Left hindlimb (tissue), 1 donor: ENCODE measurements around the gene KCNG2.

Source experiments
- DNase-seq: peaks from one replicate; pipeline ENCODE4 v3.0.0-alpha.2; 2018

KCNG2 gene

DNA sequence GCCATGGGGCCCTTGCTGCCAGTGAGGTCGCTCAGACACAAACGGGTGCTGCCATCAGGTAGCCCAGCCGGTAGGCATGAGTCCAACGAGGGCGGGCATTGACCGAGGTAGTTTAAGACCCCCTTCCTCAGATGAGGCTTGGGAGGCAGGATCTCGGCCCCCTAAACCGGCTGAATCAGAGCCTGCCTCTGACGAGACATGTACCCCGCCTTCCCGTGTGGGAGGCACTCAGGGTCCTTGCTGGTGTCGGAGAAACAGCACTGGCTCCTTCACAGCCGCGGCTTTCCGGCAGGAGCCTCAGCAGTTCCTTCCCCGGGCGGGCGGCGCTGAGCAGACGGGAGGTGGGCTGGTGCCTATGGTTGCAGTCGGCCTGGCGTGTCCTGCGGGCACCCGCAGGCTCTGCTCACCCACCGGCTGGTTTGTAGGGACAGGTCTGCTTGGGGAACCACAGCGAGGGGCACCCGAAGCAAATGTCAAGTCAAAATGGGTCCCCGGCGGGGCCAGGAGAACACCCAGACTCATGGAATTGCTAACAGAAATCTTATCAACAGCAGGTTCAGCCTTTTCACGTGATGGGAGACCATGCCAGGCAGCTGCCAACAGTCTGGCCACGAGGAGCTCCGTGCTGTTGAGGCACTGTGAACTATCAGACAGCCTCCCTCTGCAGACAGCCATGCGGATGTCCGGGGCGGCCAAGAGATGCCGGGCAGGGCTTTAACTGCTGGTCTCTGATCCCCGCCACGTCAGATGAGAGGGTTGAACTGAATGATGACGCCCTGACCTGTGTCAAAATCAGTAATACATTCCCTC lies 2.8 kb downstream of the KCNG2 start:
- no peak for DNase-seq

GRCh38 chr18:79801217-79801616 lies 3.5 kb downstream of the KCNG2 start:
- peak; percentile 27 for DNase-seq

DNA sequence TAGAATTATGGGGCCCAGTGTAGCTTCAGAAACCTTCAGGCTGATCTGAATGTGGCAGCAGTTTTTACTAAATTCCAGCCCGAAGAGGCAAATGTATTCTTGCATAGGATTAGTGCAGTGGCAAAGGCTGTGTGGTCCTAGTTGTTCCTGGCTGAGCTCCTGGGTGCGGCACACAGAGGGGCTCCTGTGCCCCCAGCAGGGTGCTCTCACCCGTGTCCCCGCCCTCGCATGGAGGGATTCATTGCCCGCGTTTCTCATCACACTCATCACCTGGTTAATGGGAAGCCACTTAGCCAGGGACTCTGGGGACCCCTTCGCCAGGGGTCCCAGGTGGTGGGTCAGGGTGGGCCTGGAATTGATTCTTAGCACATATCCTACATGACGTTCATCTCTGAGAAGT lies 3.9 kb downstream of the KCNG2 start:
- DNase-seq = peak; percentile 3

- no peak for DNase-seq
Observed at GRCh38 chr18:79802298-79802697, 4.6 kb downstream of the KCNG2 start.

- no peak for DNase-seq
Observed at GRCh38 chr18:79803611-79804051, 5.9 kb downstream of the KCNG2 start.

DNA sequence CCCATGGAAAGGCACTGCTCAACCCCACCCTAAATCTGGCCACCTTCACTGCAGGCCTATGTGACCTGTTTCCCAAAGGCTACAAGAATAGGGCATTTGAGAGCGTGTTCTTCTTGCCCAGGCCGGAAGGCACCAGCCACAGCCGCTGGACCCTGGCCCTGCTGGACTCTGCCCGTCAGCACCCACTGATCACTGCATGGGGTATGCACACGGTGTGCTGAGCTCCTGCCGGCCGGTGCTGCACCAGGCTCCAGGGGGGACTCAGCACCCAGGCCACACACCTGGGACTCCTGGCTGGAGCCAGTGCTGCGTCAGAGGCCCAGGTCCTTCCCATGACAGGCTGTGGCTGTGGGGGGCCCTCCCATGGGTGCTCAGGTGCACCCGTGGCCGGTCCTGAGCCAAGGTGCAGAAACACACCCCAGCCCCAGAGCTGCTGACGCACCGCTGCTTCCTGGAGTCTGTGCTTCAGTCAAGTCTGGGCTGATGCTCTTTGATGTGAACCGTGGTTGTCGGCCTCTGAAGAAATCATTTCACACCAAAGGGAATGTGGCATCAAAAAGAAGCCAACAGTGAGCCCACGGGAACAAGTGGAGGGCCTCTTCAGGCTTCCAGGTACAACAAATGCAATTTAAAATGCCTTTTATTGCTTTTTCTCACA lies 6.5 kb downstream of the KCNG2 start:
- DNase-seq = no peak

DNA sequence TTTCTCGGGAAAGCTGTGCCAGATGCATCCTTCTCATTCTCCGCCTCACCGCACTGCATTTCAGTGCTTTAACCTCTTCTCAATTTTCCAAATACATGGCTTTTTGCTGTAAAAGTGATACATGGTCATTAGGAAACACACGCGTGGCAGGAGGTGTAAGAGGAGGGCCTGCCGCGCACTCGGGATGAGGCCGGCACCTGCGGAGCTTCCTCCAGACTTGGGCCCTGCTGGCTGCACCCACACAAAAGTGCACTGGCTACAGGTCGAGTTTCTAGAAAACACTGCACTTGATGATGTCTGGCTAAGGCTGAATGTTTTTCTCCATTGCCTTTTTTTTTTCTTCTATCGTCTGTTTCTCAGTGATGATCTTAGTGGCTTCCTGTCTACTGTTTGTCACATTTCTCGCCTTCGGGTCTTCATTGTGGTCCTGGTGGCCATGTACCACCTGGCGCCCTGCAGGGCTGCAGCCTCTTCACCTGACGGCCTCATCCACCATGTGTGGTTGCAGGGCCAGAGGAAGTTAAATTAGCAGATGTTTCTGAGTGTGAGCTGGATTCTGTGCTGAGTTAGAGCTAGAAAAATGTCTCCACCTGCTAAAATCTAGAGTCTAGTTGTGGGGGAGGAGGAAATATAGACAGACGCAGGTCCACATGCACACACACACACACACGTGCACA lies 7.6 kb downstream of the KCNG2 start:
- no peak for DNase-seq

- no peak for DNase-seq
Observed at GRCh38 chr18:79805926-79806487, 8.3 kb downstream of the KCNG2 start.

DNA sequence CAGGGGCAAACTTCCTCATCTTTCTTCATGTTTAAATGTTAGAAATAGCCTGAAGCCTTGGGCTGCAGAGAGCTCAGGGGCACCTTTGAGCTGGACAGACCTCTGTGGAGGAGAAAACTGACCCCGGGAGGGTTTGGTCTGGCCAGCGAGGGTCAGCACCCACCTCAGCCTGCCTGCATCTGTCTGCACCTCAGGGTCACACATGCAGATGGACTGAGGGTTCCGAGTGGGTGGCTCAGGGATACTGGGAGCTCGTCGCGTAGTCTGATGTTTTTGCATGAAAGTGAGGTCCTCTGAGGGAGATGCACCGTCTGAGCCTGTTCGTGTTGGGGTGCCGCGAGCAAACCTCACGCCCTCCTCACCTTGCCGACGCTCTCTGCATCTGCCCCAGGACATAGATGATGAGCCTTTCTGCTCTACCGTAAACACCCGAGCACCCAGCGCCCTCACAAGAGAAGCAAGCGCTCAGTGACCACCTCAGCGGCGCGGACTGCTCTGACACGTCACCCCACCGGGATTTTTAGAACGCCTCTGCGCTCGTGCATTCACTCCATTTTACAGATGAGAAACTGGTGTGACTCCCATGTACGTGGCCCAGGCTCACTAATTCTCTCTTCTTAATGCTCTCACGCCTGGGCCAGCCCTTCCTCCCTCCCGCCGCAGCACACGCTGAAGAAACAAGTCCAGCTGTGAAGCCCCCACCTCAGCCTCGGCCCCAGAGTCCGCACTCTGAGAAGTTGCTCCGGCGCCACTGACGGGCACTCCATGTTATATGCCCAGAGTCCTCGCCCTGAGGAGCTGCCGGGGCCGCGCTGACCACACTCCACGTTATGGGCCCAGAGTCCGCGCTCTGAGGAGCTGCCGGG lies 9.5 kb downstream of the KCNG2 start:
- no peak for DNase-seq

GRCh38 chr18:79809482-79810192 lies 11.9 kb downstream of the KCNG2 start:
- DNase-seq = no peak

DNA sequence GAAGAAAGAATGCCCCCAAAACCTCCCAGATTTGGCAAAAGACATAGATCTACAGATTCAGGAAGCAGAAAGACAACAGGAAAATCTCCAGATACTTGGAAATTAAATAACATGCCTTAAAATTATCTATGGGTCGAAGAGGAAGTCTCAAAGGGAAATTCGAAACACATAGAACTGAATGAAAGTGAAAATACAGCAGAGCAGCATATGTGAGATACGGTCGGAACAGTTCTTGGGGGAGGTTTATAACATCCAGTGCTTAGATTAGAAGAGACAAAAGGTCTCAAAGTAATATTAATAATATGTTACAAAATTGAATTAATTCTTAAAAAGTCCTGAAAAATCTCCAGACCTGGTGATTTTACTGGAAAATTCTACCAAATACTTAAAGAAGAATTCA lies 14.3 kb downstream of the KCNG2 start:
- DNase-seq = no peak

- no peak for DNase-seq
Observed at GRCh38 chr18:79814373-79814772, 16.6 kb downstream of the KCNG2 start.

DNA sequence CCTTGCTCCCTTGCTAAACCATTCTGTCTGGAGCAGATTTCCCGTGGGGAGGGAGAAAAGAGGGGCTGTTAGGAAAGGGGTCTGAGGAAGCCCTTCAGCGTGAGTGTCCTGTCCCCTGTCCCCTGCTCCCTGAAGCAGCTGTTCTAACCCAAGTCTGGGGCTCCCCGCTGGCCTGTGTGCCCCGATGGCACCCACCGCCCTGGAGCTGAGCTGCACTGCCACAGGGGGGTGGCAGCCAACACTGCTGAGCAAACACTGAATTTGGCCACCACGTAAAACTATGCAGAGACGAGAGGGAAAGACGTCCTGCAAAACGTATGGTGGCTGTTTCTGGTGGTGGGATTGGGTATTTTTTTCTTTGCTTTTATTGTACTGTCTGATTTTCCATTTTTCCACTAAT lies 17.9 kb downstream of the KCNG2 start:
- no peak for DNase-seq

GRCh38 chr18:79816092-79816491 lies 18.4 kb downstream of the KCNG2 start:
- DNase-seq = no peak

GRCh38 chr18:79816981-79817606 lies 19.4 kb downstream of the KCNG2 start:
- no peak for DNase-seq

- DNase-seq = no peak
Observed at GRCh38 chr18:79817607-79817998, 19.9 kb downstream of the KCNG2 start.

DNA sequence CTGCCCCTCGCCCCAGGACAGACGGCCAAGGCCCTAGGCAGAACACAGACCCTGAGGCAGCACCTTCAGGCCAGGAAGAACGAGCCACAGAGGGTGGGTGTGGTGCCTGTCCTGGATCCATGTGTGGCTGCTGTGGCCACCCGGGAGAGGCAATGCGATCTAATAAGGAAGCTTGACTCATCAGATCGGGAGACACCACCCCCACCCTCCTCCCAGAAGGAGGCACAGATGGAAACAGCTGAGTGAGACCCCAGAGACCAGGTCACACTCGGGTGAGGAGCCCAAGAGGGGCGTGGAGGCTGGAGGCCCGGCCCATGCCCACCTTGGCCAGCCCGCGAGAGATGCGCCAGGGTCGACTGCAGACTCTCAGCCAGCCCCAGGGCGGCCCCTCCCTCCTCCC lies 20.3 kb downstream of the KCNG2 start:
- DNase-seq = no peak

DNA sequence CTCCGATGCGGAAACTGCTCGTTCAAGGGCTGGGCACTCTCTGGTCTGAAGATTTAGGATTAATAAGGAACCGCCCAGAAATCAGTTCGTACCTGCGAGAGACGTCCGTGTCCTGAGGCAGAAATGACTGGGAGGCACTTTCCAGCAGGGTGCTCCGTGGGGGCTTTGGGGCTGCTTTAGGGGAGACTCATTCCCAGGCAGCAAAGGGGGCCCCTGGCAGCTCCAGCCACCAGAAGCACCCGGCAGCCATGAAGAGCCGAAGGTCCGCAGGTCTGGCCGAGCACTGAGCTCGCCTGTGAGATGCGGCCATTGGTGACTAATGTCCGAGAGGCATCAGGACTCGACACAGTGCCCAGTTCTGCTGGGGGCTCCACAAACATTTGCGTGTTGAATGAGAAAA lies 20.9 kb downstream of the KCNG2 start:
- no peak for DNase-seq

DNA sequence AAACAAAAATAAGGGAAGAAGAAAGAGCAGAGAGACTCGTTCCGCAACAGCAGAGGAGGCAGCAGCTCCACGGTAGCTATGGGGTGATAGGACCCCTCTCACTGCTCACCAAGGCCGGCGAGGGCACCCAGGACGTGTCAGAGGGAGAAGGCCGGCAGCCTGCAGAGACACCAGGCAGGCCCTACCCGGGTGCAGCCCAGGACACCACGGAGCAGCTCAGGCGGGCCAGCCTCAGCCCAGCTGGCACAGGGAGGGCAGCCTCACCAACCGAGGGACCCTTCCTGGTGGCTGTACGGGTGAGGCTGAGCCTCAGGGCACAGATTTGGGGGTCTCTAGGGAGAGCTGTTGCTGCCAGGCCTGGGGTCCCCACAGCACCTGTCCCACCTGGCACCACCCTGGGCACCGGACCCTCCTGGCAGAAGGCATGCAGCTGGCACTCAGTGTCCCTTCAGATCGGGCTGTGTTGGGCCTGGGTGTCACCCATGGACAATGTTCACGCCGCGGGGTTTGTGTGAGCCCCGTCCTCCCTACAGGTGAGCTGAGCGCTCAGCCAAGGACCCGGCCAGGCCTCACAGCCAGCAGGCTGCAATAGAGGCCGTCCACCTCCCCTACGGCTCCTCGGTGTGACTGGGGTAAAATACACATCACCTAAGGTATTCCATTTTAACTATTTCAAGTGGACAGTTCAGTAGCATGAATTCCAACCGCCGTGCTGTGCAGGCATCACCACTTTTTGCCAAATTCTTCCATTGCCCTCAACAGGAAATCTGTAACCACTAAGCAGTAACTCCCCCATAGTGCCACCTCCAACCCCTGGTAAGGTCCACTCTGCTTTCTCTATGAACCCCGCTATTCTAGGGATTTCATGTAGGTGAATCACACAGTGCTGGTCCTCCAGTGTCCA lies 21.6 kb downstream of the KCNG2 start:
- no peak for DNase-seq

- DNase-seq = no peak
Observed at GRCh38 chr18:79819968-79820351, 22.2 kb downstream of the KCNG2 start.
